Cardiac muscle cell (in vitro differentiated cells and primary cell): ENCODE results near the gene MISP. TPM values are rescaled to one million over a fixed set of nuclear protein-coding genes. Genes with fewer than 3 reads are reported as not detected.

ENCODE experiments used
- DNase-seq, 2 donors: peaks; one replicate each; pipeline versions ENCODE4 v3.0.0 to v3.0.0-alpha.2; 2010 to 2017; ENCODE audit warnings: low read depth in 1 of 2, low spot score in 1 of 2
- H3K27ac ChIP-seq: fragments of 200-600 bp; sonication (generic); 2 replicates; pipeline ENCODE4 v1.5.1; 2016
- H3K27me3 ChIP-seq: fragments of 200-600 bp; sonication (generic); 2 replicates; pipeline ENCODE4 v1.6.0; 2016; ENCODE audit warnings: control low read depth
- H3K36me3 ChIP-seq: fragments of 200-600 bp; sonication (generic); 2 replicates; pipeline ENCODE4 v1.5.1; 2016; ENCODE audit warnings: control low read depth
- H3K4me1 ChIP-seq: fragments of 200-600 bp; sonication (generic); 2 replicates; pipeline ENCODE4 v1.8.1; 2017; ENCODE audit warnings: low read depth, mild to moderate bottlenecking, mixed run types
- H3K4me3 ChIP-seq: fragments of 200-600 bp; sonication (generic); 2 replicates; pipeline ENCODE4 v1.5.1; 2016; ENCODE audit warnings: mild to moderate bottlenecking
- H3K9me3 ChIP-seq: fragments of 200-600 bp; sonication (generic); 2 replicates; pipeline ENCODE4 v1.5.1; 2017; ENCODE audit warnings: low read depth, mild to moderate bottlenecking, control low read depth
- polyA plus RNA-seq: library from polyadenylated mRNA; unstranded; fragments of >200 nt; fragmentation: Nextera tagmentation; extraction: Ambion mirVana; gene quantifications from 2 replicates; pipeline ENCODE4 v1.2.1, GENCODE V29; 2016
- total RNA-seq: library from RNA; depleted of rRNA; stranded (reverse); fragments of >200 nt; gene quantifications from 2 replicates; pipeline ENCODE4 v1.2.3, GENCODE V29; 2016
- TF ChIP-seq, protein P1 (sequence below): IDR thresholded peaks from 2 replicates; pipeline ENCODE4 v1.5.1; 2012; ENCODE audit warnings: low read depth, mild to moderate bottlenecking, low read length

MISP gene
- total and polyA plus RNA-seq, 2 experiments from 2014 or later: 1.2 TPM; not detected in 1

- H3K4me3 ChIP-seq: no peak overlapping the region
- TF ChIP-seq, protein P1, sequence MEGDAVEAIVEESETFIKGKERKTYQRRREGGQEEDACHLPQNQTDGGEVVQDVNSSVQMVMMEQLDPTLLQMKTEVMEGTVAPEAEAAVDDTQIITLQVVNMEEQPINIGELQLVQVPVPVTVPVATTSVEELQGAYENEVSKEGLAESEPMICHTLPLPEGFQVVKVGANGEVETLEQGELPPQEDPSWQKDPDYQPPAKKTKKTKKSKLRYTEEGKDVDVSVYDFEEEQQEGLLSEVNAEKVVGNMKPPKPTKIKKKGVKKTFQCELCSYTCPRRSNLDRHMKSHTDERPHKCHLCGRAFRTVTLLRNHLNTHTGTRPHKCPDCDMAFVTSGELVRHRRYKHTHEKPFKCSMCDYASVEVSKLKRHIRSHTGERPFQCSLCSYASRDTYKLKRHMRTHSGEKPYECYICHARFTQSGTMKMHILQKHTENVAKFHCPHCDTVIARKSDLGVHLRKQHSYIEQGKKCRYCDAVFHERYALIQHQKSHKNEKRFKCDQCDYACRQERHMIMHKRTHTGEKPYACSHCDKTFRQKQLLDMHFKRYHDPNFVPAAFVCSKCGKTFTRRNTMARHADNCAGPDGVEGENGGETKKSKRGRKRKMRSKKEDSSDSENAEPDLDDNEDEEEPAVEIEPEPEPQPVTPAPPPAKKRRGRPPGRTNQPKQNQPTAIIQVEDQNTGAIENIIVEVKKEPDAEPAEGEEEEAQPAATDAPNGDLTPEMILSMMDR: no peak
- H3K27ac ChIP-seq: no peak overlapping the region
- H3K36me3 ChIP-seq: peaks cover 84% of the 10 kb centered on the region
- H3K9me3 ChIP-seq: no peaks in the 10 kb centered on the region
- H3K4me1 ChIP-seq: no peaks in the 10 kb centered on the region
- no peak for DNase-seq
- no peaks in the 10 kb centered on the region for H3K27me3 ChIP-seq
These were observed 57.5 kb downstream of the MISP start for GRCh38 chr19:808423-808775.

GRCh38 chr19:810077-810855 is 59.4 kb downstream of the MISP start:
- Histone ChIP-seq H3K4me1 (no peaks in the 10 kb centered on the region), H3K4me3 (no peak overlapping the region), H3K27ac (peak overlapping the region; percentile 30), H3K27me3 (no peaks in the 10 kb centered on the region), H3K36me3 (peaks cover 75% of the 10 kb centered on the region), H3K9me3 (no peaks in the 10 kb centered on the region)
- TF ChIP-seq, protein P1: no peak
- no peak for DNase-seq

GRCh38 chr19:810883-811489 is 60.1 kb downstream of the MISP start:
- Histone ChIP-seq H3K27me3 (no peaks in the 10 kb centered on the region), H3K36me3 (peaks cover 68% of the 10 kb centered on the region), H3K27ac (peak overlapping the region; percentile 30), H3K9me3 (no peaks in the 10 kb centered on the region), H3K4me1 (no peaks in the 10 kb centered on the region), H3K4me3 (no peak overlapping the region)
- TF ChIP-seq, protein P1: no peak
- DNase-seq: no peak

GRCh38 chr19:811506-812048 is 60.7 kb downstream of the MISP start:
- no peaks in the 10 kb centered on the region for H3K9me3 ChIP-seq
- H3K4me3 ChIP-seq: no peak overlapping the region
- no peaks in the 10 kb centered on the region for H3K4me1 ChIP-seq
- H3K36me3 ChIP-seq: peaks cover 62% of the 10 kb centered on the region
- no peaks in the 10 kb centered on the region for H3K27me3 ChIP-seq
- no peak for DNase-seq
- H3K27ac ChIP-seq: no peak overlapping the region
- TF ChIP-seq, protein P1: no peak

GRCh38 chr19:812049-812746 is 61.3 kb downstream of the MISP start:
- no peak for DNase-seq
- H3K9me3 ChIP-seq: no peaks in the 10 kb centered on the region
- no peaks in the 10 kb centered on the region for H3K4me1 ChIP-seq
- no peak overlapping the region for H3K27ac ChIP-seq
- H3K27me3 ChIP-seq: no peaks in the 10 kb centered on the region
- H3K36me3 ChIP-seq: peaks cover 56% of the 10 kb centered on the region
- TF ChIP-seq, protein P1: no peak
- H3K4me3 ChIP-seq: no peak overlapping the region
